Glomerular visceral epithelial cell (primary cell): ENCODE measurements around the gene TCEAL4.
"Not testable (repeated sequence)": the region's sequence is repeated elsewhere in the genome, so short reads cannot be mapped to it uniquely, and the experiment has no call there.

Source experiments
- DNase-seq: peaks from one replicate; pipeline ENCODE4 v3.0.0-alpha.2; 2016; ENCODE audit errors: extremely low spot score

Gene TCEAL4

GRCh38 chrX:103592295-103592694 lies 7.0 kb downstream of the TCEAL4 start:
- DNase-seq = not testable (repeated sequence)

DNA sequence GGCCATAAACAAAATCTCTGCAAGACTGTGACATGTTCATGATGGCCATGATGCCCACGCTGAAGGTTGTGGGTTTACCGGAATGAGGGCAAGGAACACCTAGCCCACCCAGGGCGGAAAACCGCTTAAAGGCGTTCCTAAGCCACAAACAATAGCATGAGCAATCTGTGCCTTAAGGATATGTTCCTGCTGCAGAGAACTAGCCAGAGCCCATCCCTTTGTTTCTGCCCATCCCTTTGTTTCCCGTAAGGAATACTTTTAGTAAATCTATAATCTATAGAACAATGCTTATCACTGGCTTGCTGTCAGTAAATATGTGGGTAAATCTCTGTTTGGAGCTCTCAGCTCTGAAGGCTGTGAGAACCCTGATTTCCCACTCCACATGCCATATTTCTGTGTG lies 9.9 kb downstream of the TCEAL4 start:
- DNase-seq = not testable (repeated sequence)

DNA sequence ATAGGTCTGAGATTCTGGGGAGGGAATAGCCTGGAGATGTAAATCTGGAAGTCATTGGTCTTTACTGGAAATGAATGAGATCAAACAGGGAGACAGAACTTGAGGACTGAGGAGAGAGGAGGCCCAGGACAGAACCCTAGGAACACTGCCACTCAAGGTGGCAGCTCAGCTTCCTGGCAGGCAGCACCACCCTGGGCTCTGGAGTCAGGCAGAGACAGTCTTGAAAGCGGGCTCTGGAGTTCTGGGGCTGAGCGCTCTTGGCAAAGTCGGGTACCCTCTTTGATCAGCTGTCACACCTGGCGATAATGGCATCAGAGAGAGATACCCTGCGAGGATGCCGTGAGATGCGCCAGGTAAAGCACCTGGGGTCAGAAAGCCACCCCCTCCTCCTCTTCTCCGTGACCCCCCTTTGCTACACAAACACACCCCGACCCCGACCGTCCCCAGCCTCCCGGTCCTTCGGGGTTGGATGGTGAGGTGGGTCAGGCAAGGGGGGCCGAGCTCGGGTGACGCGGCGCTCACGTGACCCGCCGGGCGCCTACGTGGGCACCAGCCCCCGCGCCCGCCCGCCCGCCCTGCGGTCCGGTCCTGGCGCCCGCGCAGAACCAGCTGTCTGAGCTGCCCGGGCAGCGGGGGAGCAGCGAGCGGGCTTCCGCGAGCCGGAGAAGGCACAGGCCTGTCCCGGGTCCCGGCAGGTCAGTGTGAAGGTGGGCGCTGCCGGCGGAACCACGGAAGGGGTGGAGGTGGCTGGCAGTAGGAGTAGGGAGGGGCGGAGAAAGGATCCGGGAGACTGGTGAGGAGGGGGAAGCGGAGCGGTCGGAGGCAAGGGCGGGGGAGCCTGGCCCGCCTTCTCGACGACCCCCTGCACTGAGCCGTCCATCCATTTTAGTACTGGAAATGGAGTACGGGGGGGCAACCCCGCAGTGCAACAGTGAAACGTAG lies 22.3 kb downstream of the TCEAL4 start, which contains the start of gene TCEAL3:
TSS of gene TCEAL3 (plus strand) at position 600 of the 942 bp plus-strand sequence. CDS start 1,102 bp downstream, outside the sequence.
- DNase-seq = peak; percentile 51

- no peak for DNase-seq
These were observed 23.1 kb downstream of the TCEAL4 start for GRCh38 chrX:103608306-103608963.

GRCh38 chrX:103610282-103610681 lies 25.0 kb downstream of the TCEAL4 start:
- no peak for DNase-seq

GRCh38 chrX:103613362-103613890 lies 28.1 kb downstream of the TCEAL4 start:
- no peak for DNase-seq

GRCh38 chrX:103614999-103615398 lies 29.7 kb downstream of the TCEAL4 start:
- no peak for DNase-seq

GRCh38 chrX:103615781-103616371 lies 30.6 kb downstream of the TCEAL4 start:
- DNase-seq = no peak

DNA sequence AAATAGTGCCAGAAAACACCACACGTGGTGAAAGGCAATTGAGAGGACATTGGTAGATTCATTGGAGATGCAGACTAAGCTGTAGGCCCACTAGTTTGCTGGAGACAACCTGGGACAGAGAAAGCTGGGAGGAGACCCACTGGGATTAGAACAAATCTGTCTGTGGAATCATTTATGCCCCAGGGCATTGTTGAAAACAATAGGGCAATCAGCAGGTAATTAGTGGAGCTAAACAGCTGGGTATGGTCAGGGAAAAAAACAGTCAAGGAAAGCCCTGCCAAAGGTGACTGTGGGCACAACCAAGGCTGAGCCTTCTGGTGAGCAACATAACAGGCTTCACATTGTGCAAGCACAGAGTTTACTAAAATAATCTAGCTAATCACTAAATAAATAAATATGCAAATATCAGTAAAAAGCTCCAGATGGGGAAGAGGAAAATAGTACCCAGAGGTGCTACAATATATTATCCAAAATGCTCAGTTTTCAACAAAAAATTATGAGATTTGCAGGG lies 31.4 kb downstream of the TCEAL4 start:
- DNase-seq = no peak

- DNase-seq = no peak
These were observed 38.8 kb downstream of the TCEAL4 start for GRCh38 chrX:103624111-103624510.

DNA sequence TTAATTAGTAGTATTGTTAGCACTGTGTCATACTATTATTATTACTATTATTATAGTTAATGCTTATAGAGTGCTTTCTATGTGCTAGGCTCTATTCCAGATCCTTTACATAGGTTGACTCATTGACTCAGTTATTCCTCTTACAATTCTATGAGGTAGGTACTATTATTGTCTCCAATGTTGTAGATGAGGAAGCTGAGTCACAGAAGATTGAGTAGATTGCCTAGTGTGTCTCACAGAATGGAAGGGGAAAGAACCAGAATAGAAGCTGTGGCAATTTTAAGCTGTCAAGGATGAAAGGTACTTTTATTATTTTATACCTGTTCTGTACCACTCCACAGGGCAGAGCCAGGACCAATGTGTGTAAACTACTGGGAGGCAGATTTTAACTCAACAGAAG lies 41.5 kb downstream of the TCEAL4 start:
- no peak for DNase-seq

- DNase-seq = peak; percentile 12
These were observed 43.3 kb downstream of the TCEAL4 start, which contains the start of gene TCEAL1 for GRCh38 chrX:103628386-103629317. Gene TCEAL1 (plus strand): TSS chrX:103628975. CDS start chrX:103629917, 942 bp downstream.

GRCh38 chrX:103629318-103630170 lies 44.2 kb downstream of the TCEAL4 start:
- DNase-seq = peak; percentile 63

GRCh38 chrX:103630171-103630511 lies 44.8 kb downstream of the TCEAL4 start:
- DNase-seq = no peak

DNA sequence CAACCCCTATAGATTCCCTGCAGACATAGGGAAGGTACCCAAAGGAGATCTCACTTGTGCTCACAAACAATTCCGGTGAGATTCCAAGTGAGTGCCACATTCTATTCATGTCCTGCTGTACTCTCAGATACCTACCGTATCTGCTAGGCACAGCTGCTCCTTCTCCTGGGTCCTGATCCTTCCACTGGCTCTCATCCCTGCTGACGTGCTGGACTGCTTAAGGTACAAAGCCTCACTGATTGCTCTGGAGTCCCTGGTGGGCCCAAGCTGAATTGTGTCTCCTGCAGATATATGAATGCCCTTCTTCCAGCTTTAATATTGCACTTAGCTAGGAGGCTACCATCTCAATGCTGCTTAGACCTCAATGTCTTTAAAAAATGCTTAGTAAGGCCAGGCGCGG lies 45.8 kb downstream of the TCEAL4 start:
- no peak for DNase-seq

DNA sequence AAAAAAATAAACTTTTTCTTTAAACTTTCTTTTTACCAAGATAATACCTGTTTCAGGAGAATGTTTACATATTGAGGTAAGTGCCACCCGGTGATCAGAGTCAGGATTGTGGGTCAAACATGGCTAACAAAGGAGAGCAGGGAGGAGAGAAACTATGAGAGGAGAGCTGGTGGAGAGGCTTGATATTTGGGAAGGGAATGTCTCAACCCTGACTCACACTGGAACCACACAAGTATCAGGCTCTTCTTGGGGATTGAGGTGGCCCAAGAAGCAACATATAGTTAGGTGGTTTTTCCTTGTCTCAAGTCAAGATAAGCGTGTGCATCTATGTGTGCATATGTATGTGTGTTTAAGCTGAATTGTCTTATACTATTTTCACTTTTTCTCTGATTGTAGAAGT lies 50.1 kb downstream of the TCEAL4 start:
- no peak for DNase-seq
